Measurements from ENCODE around the gene YPEL2. TPM values are rescaled to one million over a fixed set of nuclear protein-coding genes. Genes with fewer than 3 reads are reported as not detected.

YPEL2 gene
- total RNA-seq, 2 experiments from 2014 or later = 0.88 to 3.1 TPM

DNA sequence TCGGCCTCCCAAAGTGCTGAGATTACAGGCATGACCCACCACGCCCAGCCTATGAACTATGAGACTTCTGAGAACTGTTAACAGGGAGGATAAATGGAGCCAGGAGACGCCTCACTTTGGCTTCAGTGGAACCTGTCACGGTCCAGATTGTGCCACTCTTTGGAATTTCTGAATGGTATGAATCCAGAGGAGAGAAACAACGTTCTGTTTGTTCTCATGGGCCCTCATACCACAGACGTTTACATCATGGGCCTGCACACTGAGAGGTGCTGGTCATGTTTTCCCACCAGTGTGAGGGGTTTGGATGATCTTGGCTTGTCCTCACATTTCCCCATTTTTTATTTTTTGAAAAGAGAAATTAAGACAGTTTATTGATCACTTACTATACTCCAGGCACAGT lies 90.3 kb downstream of the YPEL2 start:
- no peaks in the 10 kb centered on the region for H3K36me3 ChIP-seq (ENCODE audit: insufficient read depth, low read length)
- H3K9me3 ChIP-seq (ENCODE audit: low read length) = no peaks in the 10 kb centered on the region
- no peak for DNase-seq (ENCODE audit: low spot score)
- no peak overlapping the region for H3K4me2 ChIP-seq (ENCODE audit: low read length)
- no peaks in the 10 kb centered on the region for H4K20me1 ChIP-seq (ENCODE audit: insufficient read depth, low read length)
- ChIA-PET CTCF (ENCODE audit: unreplicated experiment) (no interaction called here), POLR2A (interaction anchor here (0.7 kb wide), 1 partner anchor 11 kb away, joined by 3 read pairs; no protein-coding TSS in a partner anchor)
- BruUV-seq (replicated peaks) = no TSS peak
- no peaks in the 10 kb centered on the region for H3K9me2 ChIP-seq (ENCODE audit: insufficient read depth, low read length)
- no peak overlapping the region for H3K4me3 ChIP-seq (ENCODE audit: low read depth, low read length, poor library complexity, severe bottlenecking)
- no peak overlapping the region for H2AFZ ChIP-seq (ENCODE audit: low read length)
- no peaks in the 10 kb centered on the region for H3K79me2 ChIP-seq (ENCODE audit: insufficient read depth, low read depth, low read length)
- intact Hi-C loops (cut with micrococcal nuclease; ENCODE audit: unreplicated experiment) = no loop called here
- no peak overlapping the region for H3K27ac ChIP-seq (ENCODE audit: low read depth, low read length, poor library complexity, severe bottlenecking)
- no peak for TF ChIP-seq EZH2phosphoT487 (IDR thresholded peaks at IDR 0.05; ENCODE audit: borderline replicate concordance, low read depth, low read length)
- TF ChIP-seq, protein P1, sequence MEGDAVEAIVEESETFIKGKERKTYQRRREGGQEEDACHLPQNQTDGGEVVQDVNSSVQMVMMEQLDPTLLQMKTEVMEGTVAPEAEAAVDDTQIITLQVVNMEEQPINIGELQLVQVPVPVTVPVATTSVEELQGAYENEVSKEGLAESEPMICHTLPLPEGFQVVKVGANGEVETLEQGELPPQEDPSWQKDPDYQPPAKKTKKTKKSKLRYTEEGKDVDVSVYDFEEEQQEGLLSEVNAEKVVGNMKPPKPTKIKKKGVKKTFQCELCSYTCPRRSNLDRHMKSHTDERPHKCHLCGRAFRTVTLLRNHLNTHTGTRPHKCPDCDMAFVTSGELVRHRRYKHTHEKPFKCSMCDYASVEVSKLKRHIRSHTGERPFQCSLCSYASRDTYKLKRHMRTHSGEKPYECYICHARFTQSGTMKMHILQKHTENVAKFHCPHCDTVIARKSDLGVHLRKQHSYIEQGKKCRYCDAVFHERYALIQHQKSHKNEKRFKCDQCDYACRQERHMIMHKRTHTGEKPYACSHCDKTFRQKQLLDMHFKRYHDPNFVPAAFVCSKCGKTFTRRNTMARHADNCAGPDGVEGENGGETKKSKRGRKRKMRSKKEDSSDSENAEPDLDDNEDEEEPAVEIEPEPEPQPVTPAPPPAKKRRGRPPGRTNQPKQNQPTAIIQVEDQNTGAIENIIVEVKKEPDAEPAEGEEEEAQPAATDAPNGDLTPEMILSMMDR (conservative IDR thresholded peaks at IDR 0.05; ENCODE audit: low read length) = no peak
- no peaks in the 10 kb centered on the region for H3K4me1 ChIP-seq (ENCODE audit: insufficient read depth, low read length, poor library complexity, severe bottlenecking)

- POLR2A ChIA-PET = interaction anchor here (1.2 to 1.3 kb wide), 2 partner anchors 13 to 48 kb away, joined by 3 read pairs; no protein-coding TSS in a partner anchor
- Histone ChIP-seq H3K27ac (ENCODE audit: low read depth, low read length, poor library complexity, severe bottlenecking) (no peak overlapping the region), H3K9me3 (ENCODE audit: low read length) (no peaks in the 10 kb centered on the region), H3K79me2 (ENCODE audit: insufficient read depth, low read depth, low read length) (no peaks in the 10 kb centered on the region), H3K9me2 (ENCODE audit: insufficient read depth, low read length) (no peaks in the 10 kb centered on the region), H3K4me2 (ENCODE audit: low read length) (no peak overlapping the region), H2AFZ (ENCODE audit: low read length) (0 out of 2 replicates have a peak overlapping the region, but pooled peaks have one; percentile 55), H3K4me1 (ENCODE audit: insufficient read depth, low read length, poor library complexity, severe bottlenecking) (no peaks in the 10 kb centered on the region), H3K4me3 (ENCODE audit: low read depth, low read length, poor library complexity, severe bottlenecking) (no peak overlapping the region), H3K36me3 (ENCODE audit: insufficient read depth, low read length) (no peaks in the 10 kb centered on the region), H4K20me1 (ENCODE audit: insufficient read depth, low read length) (no peaks in the 10 kb centered on the region)
- BruUV-seq (replicated peaks) = no TSS peak
- no peak for TF ChIP-seq EZH2phosphoT487 (IDR thresholded peaks at IDR 0.05; ENCODE audit: borderline replicate concordance, low read depth, low read length)
- TF ChIP-seq, protein P1 (conservative IDR thresholded peaks at IDR 0.05; ENCODE audit: low read length) = no peak
- CTCF ChIA-PET (ENCODE audit: unreplicated experiment) = no interaction called here
- intact Hi-C loops (cut with micrococcal nuclease; ENCODE audit: unreplicated experiment) = no loop called here
- no peak for DNase-seq (ENCODE audit: low spot score)
These were observed 91.8 kb downstream of the YPEL2 start for GRCh38 chr17:59423137-59423724.

DNA sequence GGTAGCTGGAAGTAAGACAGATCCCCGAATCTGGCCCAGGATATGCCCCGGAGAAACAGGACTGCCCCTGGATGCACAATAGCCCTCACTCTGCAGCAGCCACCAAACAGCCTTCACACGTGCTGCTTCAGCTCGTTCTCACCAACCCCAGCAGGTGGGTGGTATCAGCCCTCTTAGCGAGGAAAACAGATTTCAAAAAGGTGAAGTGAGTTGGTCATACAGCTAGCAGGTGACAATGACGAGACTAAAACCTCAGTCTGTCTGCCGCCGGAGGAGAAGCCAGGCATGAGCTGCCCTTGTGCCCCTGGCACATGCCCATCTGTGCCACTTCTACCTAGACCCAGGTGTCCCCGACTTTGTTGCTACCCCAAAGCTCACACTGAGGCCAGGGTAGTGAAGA lies 92.4 kb downstream of the YPEL2 start:
- Histone ChIP-seq H3K27ac (ENCODE audit: low read depth, low read length, poor library complexity, severe bottlenecking) (no peak overlapping the region), H3K36me3 (ENCODE audit: insufficient read depth, low read length) (no peaks in the 10 kb centered on the region), H3K9me2 (ENCODE audit: insufficient read depth, low read length) (no peaks in the 10 kb centered on the region), H3K9me3 (ENCODE audit: low read length) (no peaks in the 10 kb centered on the region), H3K4me2 (ENCODE audit: low read length) (no peak overlapping the region), H3K79me2 (ENCODE audit: insufficient read depth, low read depth, low read length) (no peaks in the 10 kb centered on the region), H3K4me3 (ENCODE audit: low read depth, low read length, poor library complexity, severe bottlenecking) (no peak overlapping the region), H4K20me1 (ENCODE audit: insufficient read depth, low read length) (no peaks in the 10 kb centered on the region), H3K4me1 (ENCODE audit: insufficient read depth, low read length, poor library complexity, severe bottlenecking) (no peaks in the 10 kb centered on the region), H2AFZ (ENCODE audit: low read length) (no peak overlapping the region)
- POLR2A ChIA-PET = interaction anchor here (1.2 to 1.3 kb wide), 2 partner anchors 13 to 48 kb away, joined by 3 read pairs; no protein-coding TSS in a partner anchor
- BruUV-seq (replicated peaks) = no TSS peak
- CTCF ChIA-PET (ENCODE audit: unreplicated experiment) = interaction anchor here (0.6 kb wide), 1 partner anchor 95 kb away, joined by 4 read pairs; no protein-coding TSS in a partner anchor
- TF ChIP-seq EZH2phosphoT487 (IDR thresholded peaks at IDR 0.05; ENCODE audit: borderline replicate concordance, low read depth, low read length) = no peak
- TF ChIP-seq, protein P1 (conservative IDR thresholded peaks at IDR 0.05; ENCODE audit: low read length) = no peak
- no peak for DNase-seq (ENCODE audit: low spot score)
- intact Hi-C loops (cut with micrococcal nuclease; ENCODE audit: unreplicated experiment) = no loop called here

Data from OCI-LY7 (cell line).